Neutrophil (primary cell): ENCODE measurements around the gene TMEM184A.
"Not testable (repeated sequence)": the region's sequence is repeated elsewhere in the genome, so short reads cannot be mapped to it uniquely, and the experiment has no call there.

Experiments used
- H3K27ac ChIP-seq: fragments of 200-600 bp; sonication (generic); 2 replicates; pipeline ENCODE4 v1.5.1; 2016; ENCODE audit warnings: mild to moderate bottlenecking, moderate library complexity
- H3K27me3 ChIP-seq: fragments of 200-600 bp; sonication (generic); 2 replicates; pipeline ENCODE4 v1.6.0; 2016; ENCODE audit warnings: mild to moderate bottlenecking
- H3K36me3 ChIP-seq: fragments of 200-600 bp; sonication (generic); 2 replicates; pipeline ENCODE4 v1.5.1; 2017
- H3K4me1 ChIP-seq, 2 experiments: fragments of 200-600 bp in 1 of 2; sonication (generic) in 1 of 2; 1 replicate in 1 of 2; 2 replicates in 1 of 2; pipeline versions ENCODE4 v1.5.1 to v1.6.1; 2013 to 2016; ENCODE audit warnings: low read depth in 1 of 2, low read length in 1 of 2, mild to moderate bottlenecking in 1 of 2, moderate library complexity in 1 of 2; ENCODE audit not compliant: control insufficient read depth in 1 of 2, insufficient read depth in 1 of 2
- H3K4me3 ChIP-seq, 2 experiments: fragments of 200-600 bp in 1 of 2; sonication (generic) in 1 of 2; 1 replicate in 1 of 2; 2 replicates in 1 of 2; pipeline ENCODE4 v1.5.1; 2013 to 2016; ENCODE audit warnings: low read depth in 1 of 2, low read length in 1 of 2, mild to moderate bottlenecking in 1 of 2, moderate library complexity in 1 of 2
- H3K9me3 ChIP-seq: fragments of 200-600 bp; sonication (generic); 2 replicates; pipeline ENCODE4 v1.5.1; 2016
- TF ChIP-seq, protein P1 (sequence below): fragments of 200-600 bp; sonication (generic); IDR thresholded peaks from 2 replicates; pipeline ENCODE4 v1.5.1; 2016; ENCODE audit warnings: antibody characterized with exemption

The TMEM184A gene

DNA sequence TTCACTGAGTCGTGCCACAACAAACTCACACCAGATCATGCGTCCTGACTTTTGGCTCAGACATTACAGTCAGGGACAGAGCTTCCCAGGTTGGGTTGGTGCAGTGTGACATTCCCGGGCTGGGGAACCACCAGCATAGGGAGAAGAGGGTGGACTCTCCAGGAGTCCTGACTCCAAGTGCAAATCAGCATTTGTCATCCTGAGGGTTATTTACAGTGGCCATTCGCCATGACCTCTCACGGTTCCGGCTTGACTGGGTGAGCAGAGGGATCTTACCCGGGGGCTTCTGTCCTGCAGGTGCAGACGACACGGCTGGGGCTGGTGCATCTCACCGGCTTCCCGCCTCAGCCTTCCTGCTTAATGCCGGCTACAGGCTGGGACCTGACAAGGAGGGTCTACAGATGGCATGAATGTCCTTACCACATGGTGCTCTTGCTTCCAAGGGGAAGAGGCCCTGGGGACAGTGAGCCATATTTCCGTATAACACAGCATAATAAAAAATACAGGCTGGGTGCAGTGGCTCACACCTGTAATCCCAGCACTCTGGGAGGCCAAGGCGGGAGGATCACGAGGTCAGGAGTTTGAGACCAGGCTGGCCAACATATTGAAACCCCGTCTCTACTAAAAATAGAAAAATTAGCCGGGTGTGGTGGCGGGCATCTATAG, 39.3 kb downstream of the TMEM184A start:
- no peak overlapping the region for H3K4me3 ChIP-seq
- no peaks in the 10 kb centered on the region for H3K27me3 ChIP-seq
- H3K4me1 ChIP-seq: peaks cover 22 to 24% of the 10 kb centered on the region in 2 experiments
- no peak overlapping the region for H3K27ac ChIP-seq
- TF ChIP-seq, protein P1, sequence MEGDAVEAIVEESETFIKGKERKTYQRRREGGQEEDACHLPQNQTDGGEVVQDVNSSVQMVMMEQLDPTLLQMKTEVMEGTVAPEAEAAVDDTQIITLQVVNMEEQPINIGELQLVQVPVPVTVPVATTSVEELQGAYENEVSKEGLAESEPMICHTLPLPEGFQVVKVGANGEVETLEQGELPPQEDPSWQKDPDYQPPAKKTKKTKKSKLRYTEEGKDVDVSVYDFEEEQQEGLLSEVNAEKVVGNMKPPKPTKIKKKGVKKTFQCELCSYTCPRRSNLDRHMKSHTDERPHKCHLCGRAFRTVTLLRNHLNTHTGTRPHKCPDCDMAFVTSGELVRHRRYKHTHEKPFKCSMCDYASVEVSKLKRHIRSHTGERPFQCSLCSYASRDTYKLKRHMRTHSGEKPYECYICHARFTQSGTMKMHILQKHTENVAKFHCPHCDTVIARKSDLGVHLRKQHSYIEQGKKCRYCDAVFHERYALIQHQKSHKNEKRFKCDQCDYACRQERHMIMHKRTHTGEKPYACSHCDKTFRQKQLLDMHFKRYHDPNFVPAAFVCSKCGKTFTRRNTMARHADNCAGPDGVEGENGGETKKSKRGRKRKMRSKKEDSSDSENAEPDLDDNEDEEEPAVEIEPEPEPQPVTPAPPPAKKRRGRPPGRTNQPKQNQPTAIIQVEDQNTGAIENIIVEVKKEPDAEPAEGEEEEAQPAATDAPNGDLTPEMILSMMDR: no peak
- no peaks in the 10 kb centered on the region for H3K36me3 ChIP-seq
- H3K9me3 ChIP-seq: no peaks in the 10 kb centered on the region

DNA sequence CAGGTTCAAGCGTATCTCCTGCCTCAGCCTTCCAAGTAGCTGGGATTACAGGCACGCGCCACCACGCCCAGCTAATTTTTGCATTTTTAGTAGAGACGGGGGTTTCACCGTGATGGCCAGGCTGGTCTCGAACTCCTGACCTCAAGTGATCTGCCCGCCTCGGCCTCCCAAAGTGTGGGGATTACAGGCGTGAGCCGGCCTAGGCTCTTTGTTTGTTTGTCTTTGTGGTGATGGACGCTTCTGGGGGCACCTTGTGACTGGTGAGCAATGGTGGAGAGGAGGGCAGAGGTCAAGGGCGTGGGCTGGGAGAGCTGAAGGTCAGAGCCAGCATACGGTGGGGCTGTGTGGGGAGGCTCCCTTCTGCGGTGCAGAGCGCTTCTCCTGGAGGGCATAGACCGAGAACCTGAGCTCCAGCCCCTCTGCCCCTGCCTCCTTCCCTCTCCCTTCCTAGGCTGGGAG, 40.5 kb downstream of the TMEM184A start:
- H3K27me3 ChIP-seq, H3K9me3 ChIP-seq, H3K27ac ChIP-seq, H3K4me3 ChIP-seq, H3K36me3 ChIP-seq: not testable (repeated sequence)
- peaks cover 32 to 36% of the 10 kb centered on the region in 2 experiments for H3K4me1 ChIP-seq

DNA sequence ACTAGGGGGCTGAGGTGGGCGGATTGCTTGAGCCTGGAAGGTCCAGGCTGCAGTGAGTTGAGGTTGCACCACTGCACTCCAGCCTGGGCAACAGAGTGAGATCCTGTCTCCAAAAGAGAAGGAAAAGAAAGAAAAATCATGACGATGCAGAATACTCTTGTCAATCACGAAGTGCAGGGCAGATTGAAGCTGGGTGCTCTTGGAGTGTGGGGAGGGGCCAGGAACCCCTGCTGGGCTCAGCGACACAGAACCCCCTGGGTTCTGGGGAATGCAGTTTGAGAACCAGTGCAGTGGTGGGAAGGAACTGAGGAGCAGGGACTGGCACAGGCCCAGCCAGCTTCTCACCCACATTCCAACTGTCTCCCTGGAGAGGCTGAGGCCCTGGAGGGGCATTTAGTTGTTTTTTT, 41.0 kb downstream of the TMEM184A start:
- H3K9me3 ChIP-seq: no peaks in the 10 kb centered on the region
- no peaks in the 10 kb centered on the region for H3K27me3 ChIP-seq
- H3K36me3 ChIP-seq: no peaks in the 10 kb centered on the region
- TF ChIP-seq, protein P1: no peak
- no peak overlapping the region for H3K4me3 ChIP-seq
- H3K27ac ChIP-seq: no peak overlapping the region
- H3K4me1 ChIP-seq: peaks cover 32 to 40% of the 10 kb centered on the region in 2 experiments

DNA sequence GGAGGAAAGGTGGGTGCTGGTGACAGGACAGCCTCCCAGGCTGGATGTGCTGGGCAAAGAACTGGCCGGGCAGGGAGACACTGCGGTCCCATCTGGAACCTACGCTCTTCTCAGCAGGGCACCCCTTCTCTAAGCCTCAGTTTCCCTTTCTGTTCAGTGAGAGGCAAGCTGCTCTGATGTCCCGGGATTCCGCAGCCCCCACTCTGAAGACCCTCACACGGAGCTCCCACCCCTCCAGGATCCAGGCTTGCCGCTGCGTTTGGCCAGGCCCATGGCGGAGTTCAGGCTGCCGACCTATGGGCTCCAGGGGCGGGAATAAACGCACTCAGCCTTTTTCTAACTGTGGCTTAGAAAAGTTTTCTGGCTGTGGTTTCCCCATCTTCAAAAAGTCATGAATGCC, 41.6 kb downstream of the TMEM184A start:
- Histone ChIP-seq H3K9me3 (no peaks in the 10 kb centered on the region), H3K4me1 (peaks cover 32 to 40% of the 10 kb centered on the region in 2 experiments), H3K4me3 (no peak overlapping the region), H3K36me3 (no peaks in the 10 kb centered on the region), H3K27me3 (no peaks in the 10 kb centered on the region), H3K27ac (no peak overlapping the region)
- TF ChIP-seq, protein P1: no peak

DNA sequence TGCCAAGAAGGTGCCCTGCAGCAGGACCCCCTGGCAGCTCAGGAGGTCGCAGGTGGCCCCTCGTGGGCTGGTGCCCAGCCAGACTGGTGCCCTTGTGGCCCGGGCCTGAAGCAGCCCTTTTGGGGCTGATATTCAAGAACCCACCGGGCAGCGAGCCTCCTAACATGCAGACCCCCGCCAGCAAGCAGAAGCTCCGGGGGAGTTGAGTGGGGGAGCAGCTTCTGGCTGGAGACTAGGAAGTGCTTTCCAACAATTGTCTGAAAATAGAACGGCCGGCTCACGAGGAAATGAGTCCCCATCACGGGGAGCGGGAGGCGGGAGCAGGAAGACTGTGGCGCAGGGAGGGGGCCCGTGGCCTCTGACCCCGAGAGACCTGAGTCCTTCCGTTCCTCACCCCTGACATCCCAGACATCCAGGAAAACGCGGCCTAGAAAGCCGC, 42.3 kb downstream of the TMEM184A start:
- Histone ChIP-seq H3K9me3 (no peaks in the 10 kb centered on the region), H3K4me1 (peaks cover 32 to 40% of the 10 kb centered on the region in 2 experiments), H3K4me3 (peak overlapping the region; percentile 40 to 52), H3K27me3 (no peaks in the 10 kb centered on the region), H3K27ac (peak overlapping the region; percentile 80), H3K36me3 (no peaks in the 10 kb centered on the region)
- TF ChIP-seq, protein P1: no peak

DNA sequence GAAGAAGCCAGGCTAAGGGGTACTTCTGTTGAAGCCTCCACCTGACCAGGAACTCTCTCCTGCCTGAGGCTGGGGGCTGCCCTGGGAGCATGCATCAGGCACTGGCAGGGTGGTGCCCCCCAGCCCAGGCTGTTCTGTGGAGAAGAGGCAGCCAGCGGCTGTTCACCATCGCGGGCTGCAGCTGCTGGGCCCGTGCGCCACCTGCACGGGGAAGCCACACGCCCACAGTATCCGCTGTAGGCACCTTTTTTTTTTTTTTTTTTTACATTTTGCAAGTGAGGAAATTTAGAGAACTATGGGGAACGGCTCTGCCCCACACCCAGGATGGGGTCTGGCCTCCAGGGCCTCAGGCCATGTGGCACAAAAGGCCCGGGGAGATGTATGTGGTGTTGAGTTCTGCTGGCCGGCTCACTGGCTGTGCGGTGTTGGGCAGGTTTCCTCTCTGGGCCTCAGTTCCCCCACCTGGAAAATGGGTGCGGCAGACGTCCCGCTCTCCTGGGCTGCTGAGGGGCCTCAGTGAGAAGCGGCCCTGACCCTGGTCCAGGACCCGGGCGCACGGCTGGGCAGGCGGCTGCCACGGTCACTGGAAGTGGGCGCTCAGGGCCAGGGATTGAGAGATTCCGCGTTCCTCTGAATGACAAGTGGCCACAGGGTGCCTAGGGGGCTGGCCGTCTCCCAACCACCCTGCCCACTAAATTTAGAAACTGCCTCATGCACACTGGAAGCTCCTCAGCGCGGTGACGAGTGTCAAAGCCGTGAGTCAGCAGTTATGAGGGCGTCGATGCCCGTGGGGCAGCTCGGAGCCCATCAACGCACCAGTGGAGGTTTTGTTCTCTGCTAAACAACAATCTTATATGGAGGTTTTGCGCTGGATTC, 43.0 kb downstream of the TMEM184A start:
- TF ChIP-seq, protein P1: no peak
- Histone ChIP-seq H3K27ac (peak overlapping the region; percentile 80), H3K27me3 (no peaks in the 10 kb centered on the region), H3K4me1 (peaks cover 32 to 40% of the 10 kb centered on the region in 2 experiments), H3K36me3 (no peaks in the 10 kb centered on the region), H3K4me3 (peak overlapping the region; percentile 40 to 52), H3K9me3 (no peaks in the 10 kb centered on the region)
